Nephron (organoid): ENCODE measurements around the gene WIF1.

ENCODE experiments used
- H3K27ac Mint-ChIP-seq, 3 experiments: 2 replicates each; pipeline ENCODE4 v1.8.0; 2020; ENCODE audit warnings: mixed read lengths in 3 of 3, mild to moderate bottlenecking in 2 of 3, moderate library complexity in 1 of 3
- H3K27me3 Mint-ChIP-seq: 2 replicates; pipeline ENCODE4 v1.8.0; 2021; ENCODE audit warnings: low read depth, mild to moderate bottlenecking, moderate library complexity, mixed read lengths
- H3K36me3 Mint-ChIP-seq: 2 replicates; pipeline ENCODE4 v1.8.0; 2020; ENCODE audit warnings: low read depth, mixed read lengths
- H3K4me1 Mint-ChIP-seq: 2 replicates; pipeline ENCODE4 v1.8.0; 2020; ENCODE audit warnings: mixed read lengths
- H3K4me3 Mint-ChIP-seq, 3 experiments: 2 replicates each; pipeline ENCODE4 v1.8.0; 2020; ENCODE audit warnings: mild to moderate bottlenecking in 3 of 3, mixed read lengths in 3 of 3, moderate library complexity in 2 of 3
- H3K9me3 Mint-ChIP-seq: 2 replicates; pipeline ENCODE4 v1.8.0; 2020; ENCODE audit warnings: mixed read lengths
- TF ChIP-seq, protein P1 (sequence below), 3 experiments: fragments of 200-600 bp; sonication (generic); IDR thresholded peaks; one replicate each; pipeline ENCODE4 v1.5.0; 2021; ENCODE audit warnings: antibody characterized with exemption in 3 of 3; ENCODE audit not compliant: unreplicated experiment in 3 of 3

WIF1 gene

DNA sequence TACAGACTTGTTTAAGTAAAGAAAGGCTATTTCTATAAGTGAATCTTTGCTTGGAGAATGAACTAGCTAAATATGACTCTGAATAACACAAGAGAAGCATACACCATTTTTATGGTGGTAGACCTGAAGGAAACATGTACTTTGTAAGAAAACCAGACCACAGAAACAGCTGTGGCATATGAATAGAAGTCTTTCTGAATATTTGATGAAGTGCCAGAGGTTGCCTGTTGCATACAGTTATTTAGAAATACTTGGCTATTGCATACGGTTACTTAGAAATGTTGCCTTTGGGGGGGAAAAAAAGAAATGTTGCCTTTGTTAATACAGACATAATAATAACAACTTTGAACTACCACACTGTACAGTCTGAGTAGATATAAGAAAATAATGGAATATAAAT is 31.5 kb upstream of the WIF1 start:
- Mint-ChIP-seq H3K36me3 (no peaks in the 10 kb centered on the region), H3K9me3 (no peaks in the 10 kb centered on the region), H3K4me1 (no peaks in the 10 kb centered on the region), H3K27me3 (no peaks in the 10 kb centered on the region), H3K27ac (no peak overlapping the region), H3K4me3 (no peak overlapping the region)
- TF ChIP-seq, protein P1, sequence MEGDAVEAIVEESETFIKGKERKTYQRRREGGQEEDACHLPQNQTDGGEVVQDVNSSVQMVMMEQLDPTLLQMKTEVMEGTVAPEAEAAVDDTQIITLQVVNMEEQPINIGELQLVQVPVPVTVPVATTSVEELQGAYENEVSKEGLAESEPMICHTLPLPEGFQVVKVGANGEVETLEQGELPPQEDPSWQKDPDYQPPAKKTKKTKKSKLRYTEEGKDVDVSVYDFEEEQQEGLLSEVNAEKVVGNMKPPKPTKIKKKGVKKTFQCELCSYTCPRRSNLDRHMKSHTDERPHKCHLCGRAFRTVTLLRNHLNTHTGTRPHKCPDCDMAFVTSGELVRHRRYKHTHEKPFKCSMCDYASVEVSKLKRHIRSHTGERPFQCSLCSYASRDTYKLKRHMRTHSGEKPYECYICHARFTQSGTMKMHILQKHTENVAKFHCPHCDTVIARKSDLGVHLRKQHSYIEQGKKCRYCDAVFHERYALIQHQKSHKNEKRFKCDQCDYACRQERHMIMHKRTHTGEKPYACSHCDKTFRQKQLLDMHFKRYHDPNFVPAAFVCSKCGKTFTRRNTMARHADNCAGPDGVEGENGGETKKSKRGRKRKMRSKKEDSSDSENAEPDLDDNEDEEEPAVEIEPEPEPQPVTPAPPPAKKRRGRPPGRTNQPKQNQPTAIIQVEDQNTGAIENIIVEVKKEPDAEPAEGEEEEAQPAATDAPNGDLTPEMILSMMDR (IDR thresholded peaks at IDR 0.05; ENCODE audit: unreplicated experiment in 3 of 3): no peak

DNA sequence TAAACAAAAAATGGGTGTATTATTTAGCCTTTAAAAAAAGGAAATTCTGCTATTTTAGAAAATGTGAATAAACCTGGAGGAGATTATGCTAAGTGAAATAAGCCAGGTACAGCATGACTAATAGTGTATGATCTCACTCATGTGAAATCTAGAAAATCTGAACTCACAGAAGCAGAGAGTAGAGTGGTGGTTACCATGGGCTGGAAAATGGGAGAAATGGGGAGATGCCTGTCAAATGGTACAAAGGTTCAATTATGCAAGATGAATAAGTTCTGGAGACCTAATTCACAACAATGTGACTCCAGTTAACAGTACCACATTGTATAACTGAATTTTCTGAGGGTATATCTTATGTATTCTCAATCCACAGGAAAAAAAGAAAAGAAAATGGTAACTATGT is 30.9 kb upstream of the WIF1 start:
- Mint-ChIP-seq H3K4me3 (no peak overlapping the region), H3K36me3 (no peaks in the 10 kb centered on the region), H3K27me3 (no peaks in the 10 kb centered on the region), H3K27ac (no peak overlapping the region), H3K9me3 (no peaks in the 10 kb centered on the region), H3K4me1 (no peaks in the 10 kb centered on the region)
- TF ChIP-seq, protein P1 (IDR thresholded peaks at IDR 0.05; ENCODE audit: unreplicated experiment in 3 of 3): no peak

DNA sequence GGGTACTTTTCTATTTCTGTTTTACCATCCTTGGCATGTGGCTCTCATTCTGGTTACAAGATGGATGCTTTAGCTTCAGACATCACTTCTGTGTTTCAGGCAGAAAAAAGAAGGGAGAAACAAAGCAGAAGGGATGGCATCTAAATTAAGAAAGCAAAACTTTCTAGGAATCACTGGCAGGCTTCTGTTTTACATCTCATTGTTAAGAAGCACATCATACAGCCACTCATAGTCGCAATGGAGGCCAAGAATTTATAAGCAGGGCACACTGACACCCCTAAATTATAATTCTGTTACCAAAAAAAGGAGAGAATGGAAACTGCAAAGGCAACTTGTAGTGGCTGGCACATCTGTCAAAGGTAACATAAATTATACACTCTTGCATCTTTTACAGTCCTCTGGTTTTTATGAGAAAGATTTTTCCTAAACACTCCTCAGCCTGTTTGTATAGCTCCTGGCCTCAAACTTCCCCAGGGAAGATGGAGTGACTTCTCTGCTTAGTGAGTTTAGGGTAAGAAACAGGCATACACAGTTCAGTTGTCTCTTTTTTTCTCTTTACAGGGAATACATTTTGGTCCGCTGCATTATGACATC is 26.3 kb upstream of the WIF1 start:
- Mint-ChIP-seq H3K4me1 (no peaks in the 10 kb centered on the region), H3K27me3 (peaks cover 9% of the 10 kb centered on the region), H3K27ac (no peak overlapping the region), H3K36me3 (no peaks in the 10 kb centered on the region), H3K4me3 (no peak overlapping the region), H3K9me3 (no peaks in the 10 kb centered on the region)
- TF ChIP-seq, protein P1 (IDR thresholded peaks at IDR 0.05; ENCODE audit: unreplicated experiment in 3 of 3): no peak

DNA sequence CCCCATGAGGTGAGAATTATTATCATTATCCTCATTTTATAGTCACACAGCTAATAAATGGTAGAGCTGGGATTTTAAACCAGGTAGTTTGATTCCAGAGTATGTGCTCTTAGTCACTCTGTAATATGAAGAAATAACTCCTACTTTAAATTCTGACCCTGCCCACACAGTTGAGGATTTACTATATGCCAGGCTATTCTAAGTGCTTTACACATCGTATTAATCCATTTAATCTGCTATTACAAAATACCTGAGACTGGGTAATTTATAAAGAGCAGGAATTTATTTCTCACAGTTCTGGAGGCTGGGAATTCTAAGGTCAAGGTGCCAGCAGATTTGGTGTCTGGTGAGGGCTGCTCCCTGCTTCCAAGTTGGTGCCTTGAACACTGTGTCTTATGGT is 19.6 kb upstream of the WIF1 start:
- no peak overlapping the region for H3K27ac Mint-ChIP-seq

DNA sequence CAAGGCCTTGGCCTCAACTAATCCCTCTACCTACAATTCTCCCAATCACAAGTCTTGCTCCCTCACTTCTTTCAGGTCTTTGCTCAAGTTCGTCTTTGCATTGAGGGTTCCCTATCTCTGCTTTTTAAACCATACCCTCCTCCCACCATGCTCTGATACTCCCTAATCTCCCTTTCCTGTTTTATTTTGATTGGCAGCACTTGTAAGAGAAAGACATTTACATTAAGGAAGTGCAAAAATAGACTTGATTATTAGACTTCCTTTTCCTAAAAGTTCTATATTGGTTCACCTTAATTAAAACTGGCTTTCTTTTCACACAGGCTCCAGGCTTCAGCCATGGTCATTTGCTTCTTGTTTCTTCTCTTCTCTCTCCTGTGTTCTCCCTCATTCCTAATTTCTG is 18.3 kb upstream of the WIF1 start:
- Mint-ChIP-seq H3K36me3 (peaks cover 4% of the 10 kb centered on the region), H3K4me3 (no peak overlapping the region), H3K4me1 (no peaks in the 10 kb centered on the region), H3K9me3 (peaks cover 5% of the 10 kb centered on the region), H3K27ac (no peak overlapping the region), H3K27me3 (peaks cover 13% of the 10 kb centered on the region)
- TF ChIP-seq, protein P1 (IDR thresholded peaks at IDR 0.05; ENCODE audit: unreplicated experiment in 3 of 3): no peak

More for the DNA sequence above, 19.6 kb upstream of the WIF1 start:
- peaks cover 16% of the 10 kb centered on the region for H3K27me3 Mint-ChIP-seq
- TF ChIP-seq, protein P1 (IDR thresholded peaks at IDR 0.05; ENCODE audit: unreplicated experiment in 3 of 3): no peak
- no peaks in the 10 kb centered on the region for H3K4me1 Mint-ChIP-seq
- peaks cover 4% of the 10 kb centered on the region for H3K36me3 Mint-ChIP-seq
- H3K9me3 Mint-ChIP-seq: peaks cover 5% of the 10 kb centered on the region
- H3K4me3 Mint-ChIP-seq: no peak overlapping the region

DNA sequence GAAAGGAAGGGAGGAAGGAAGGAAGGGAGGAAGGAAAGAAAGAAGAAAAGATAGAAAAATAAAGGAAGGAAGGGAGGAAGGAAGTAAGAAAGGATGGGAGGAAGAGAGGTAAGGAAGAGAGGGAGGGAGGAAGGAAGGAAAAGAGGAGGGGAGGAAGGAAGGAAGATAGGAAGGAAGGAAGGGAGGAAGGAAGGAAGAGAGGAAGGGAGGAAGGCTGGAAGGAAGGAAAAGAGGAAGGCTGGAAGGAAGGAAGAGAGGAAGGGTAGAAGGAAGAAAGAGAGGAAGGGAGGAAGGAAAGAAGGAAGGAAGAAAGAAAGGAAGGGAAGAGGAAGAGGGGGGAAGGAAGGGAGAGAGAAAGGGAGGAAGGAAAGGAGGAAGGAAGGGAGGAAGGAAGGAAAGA is 12.8 kb upstream of the WIF1 start:
- Mint-ChIP-seq H3K27ac (no peak overlapping the region), H3K4me3 (no peak overlapping the region), H3K4me1 (no peaks in the 10 kb centered on the region), H3K36me3 (peaks cover 4% of the 10 kb centered on the region), H3K27me3 (peaks cover 25% of the 10 kb centered on the region), H3K9me3 (peaks cover 5% of the 10 kb centered on the region)
- TF ChIP-seq, protein P1 (IDR thresholded peaks at IDR 0.05; ENCODE audit: unreplicated experiment in 3 of 3): no peak
